Gastrocnemius medialis (tissue), 4 donors: ENCODE data around the gene BBS9.

Source experiments
- POLR2A ChIP-seq, 2 donors: fragments of 450-650 bp; IDR thresholded peaks; one replicate each; pipeline ENCODE4 v1.6.1; 2017; ENCODE audit warnings: antibody characterized with exemption in 2 of 2, mild to moderate bottlenecking in 2 of 2, moderate library complexity in 2 of 2
- TF ChIP-seq, protein P1 (sequence below), 5 experiments: fragments of 450-650 bp in 3 of 5; fragments of 200-600 bp in 2 of 5; sonication (generic) in 2 of 5; IDR thresholded peaks in 4 of 5; conservative IDR thresholded peaks in 1 of 5; 1 replicate in 4 of 5; 2 replicates in 1 of 5; pipeline ENCODE4 v1.5.1; 2016 to 2019; ENCODE audit warnings: antibody characterized with exemption in 5 of 5, mild to moderate bottlenecking in 3 of 5, moderate library complexity in 3 of 5

DNA sequence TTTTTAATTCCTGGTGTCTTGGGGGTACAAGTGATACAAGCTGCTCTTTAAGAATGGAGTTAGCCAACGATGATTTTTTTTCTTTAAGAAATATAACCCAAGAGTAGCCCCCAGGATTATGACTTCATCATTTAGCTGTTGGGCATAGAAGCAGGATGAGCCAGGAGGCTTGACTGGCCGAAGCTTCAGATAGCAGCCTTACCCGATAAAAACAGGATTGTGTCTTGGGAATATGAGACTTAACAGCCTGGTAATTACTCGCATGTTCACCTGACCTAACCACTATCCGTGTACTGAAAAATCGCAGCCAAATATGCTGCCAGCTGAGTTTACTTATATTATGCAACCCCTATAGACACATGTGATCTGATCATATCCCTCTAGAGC, 430.0 kb downstream of the BBS9 start:
- TF ChIP-seq, protein P1, sequence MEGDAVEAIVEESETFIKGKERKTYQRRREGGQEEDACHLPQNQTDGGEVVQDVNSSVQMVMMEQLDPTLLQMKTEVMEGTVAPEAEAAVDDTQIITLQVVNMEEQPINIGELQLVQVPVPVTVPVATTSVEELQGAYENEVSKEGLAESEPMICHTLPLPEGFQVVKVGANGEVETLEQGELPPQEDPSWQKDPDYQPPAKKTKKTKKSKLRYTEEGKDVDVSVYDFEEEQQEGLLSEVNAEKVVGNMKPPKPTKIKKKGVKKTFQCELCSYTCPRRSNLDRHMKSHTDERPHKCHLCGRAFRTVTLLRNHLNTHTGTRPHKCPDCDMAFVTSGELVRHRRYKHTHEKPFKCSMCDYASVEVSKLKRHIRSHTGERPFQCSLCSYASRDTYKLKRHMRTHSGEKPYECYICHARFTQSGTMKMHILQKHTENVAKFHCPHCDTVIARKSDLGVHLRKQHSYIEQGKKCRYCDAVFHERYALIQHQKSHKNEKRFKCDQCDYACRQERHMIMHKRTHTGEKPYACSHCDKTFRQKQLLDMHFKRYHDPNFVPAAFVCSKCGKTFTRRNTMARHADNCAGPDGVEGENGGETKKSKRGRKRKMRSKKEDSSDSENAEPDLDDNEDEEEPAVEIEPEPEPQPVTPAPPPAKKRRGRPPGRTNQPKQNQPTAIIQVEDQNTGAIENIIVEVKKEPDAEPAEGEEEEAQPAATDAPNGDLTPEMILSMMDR (IDR thresholded peaks at IDR 0.05 in 4 of 5, conservative IDR thresholded peaks at IDR 0.05 in 1 of 5) = no peak
- no peak for TF ChIP-seq POLR2A (IDR thresholded peaks at IDR 0.05)
